Fibroblast of lung (primary cell): ENCODE data around the gene ADRB1. TPM values are rescaled to one million over a fixed set of nuclear protein-coding genes. Genes with fewer than 3 reads are reported as not detected.

Source experiments
- DNase-seq, 2 donors: peaks; one replicate each; pipeline versions ENCODE4 v3.0.0 to v3.0.0-alpha.2; 2010; ENCODE audit warnings: low read depth in 2 of 2
- H2AFZ ChIP-seq: 2 replicates; pipeline ENCODE4 v1.5.1; 2012; ENCODE audit warnings: low read length, control low read depth, inconsistent platforms
- H3K27ac ChIP-seq: 2 replicates; pipeline ENCODE4 v1.5.1; 2011; ENCODE audit warnings: low read length, control low read depth; ENCODE audit not compliant: insufficient read depth
- H3K27me3 ChIP-seq: 2 replicates; pipeline ENCODE4 v1.5.1; 2011; ENCODE audit warnings: mild to moderate bottlenecking, low read length; ENCODE audit not compliant: control insufficient read depth, insufficient read depth
- H3K36me3 ChIP-seq: 2 replicates; pipeline ENCODE4 v1.5.1; 2011; ENCODE audit warnings: low read length; ENCODE audit not compliant: control insufficient read depth, insufficient read depth
- H3K4me1 ChIP-seq: 2 replicates; pipeline ENCODE4 v1.5.1; 2011; ENCODE audit warnings: low read length; ENCODE audit not compliant: control insufficient read depth, insufficient read depth; ENCODE audit errors: extremely low read depth
- H3K4me2 ChIP-seq: 2 replicates; pipeline ENCODE4 v1.5.1; 2011; ENCODE audit warnings: low read length, control low read depth; ENCODE audit not compliant: insufficient read depth; ENCODE audit errors: extremely low read depth
- H3K4me3 ChIP-seq, 4 experiments: fragments of 200-600 bp in 1 of 4; sonication (generic) in 1 of 4; replicated peaks in 1 of 4; 2 replicates each; pipeline ENCODE4 v1.5.1; 2011 to 2016; ENCODE audit warnings: low read length in 4 of 4, low read depth in 3 of 4, mild to moderate bottlenecking in 3 of 4, control low read depth in 2 of 4, inconsistent platforms in 1 of 4, mixed read lengths in 1 of 4; ENCODE audit not compliant: insufficient read depth in 1 of 4; ENCODE audit errors: control extremely low read depth in 1 of 4
- H3K79me2 ChIP-seq: 2 replicates; pipeline ENCODE4 v1.5.1; 2012; ENCODE audit warnings: mild to moderate bottlenecking, low read length, inconsistent platforms; ENCODE audit not compliant: control insufficient read depth, insufficient read depth
- H3K9ac ChIP-seq: 2 replicates; pipeline ENCODE4 v1.5.1; 2011; ENCODE audit warnings: mild to moderate bottlenecking, low read length, control low read depth; ENCODE audit not compliant: insufficient read depth
- H3K9me3 ChIP-seq: 2 replicates; pipeline ENCODE4 v1.5.1; 2012; ENCODE audit warnings: low read depth, low read length; ENCODE audit not compliant: control insufficient read depth, insufficient read depth
- H4K20me1 ChIP-seq: 2 replicates; pipeline ENCODE4 v1.5.1; 2011; ENCODE audit warnings: low read length; ENCODE audit not compliant: control insufficient read depth, insufficient read depth; ENCODE audit errors: extremely low read depth
- CTCF ChIP-seq, 2 donors: IDR thresholded peaks in 1 of 2; conservative IDR thresholded peaks in 1 of 2; 1 replicate in 1 of 2; 2 replicates in 1 of 2; pipeline ENCODE4 v1.5.1; 2011 to 2012; ENCODE audit warnings: low read length in 2 of 2, control low read depth in 1 of 2, inconsistent platforms in 1 of 2, low read depth in 1 of 2, mild to moderate bottlenecking in 1 of 2
- EZH2 ChIP-seq: IDR thresholded peaks from 2 replicates; pipeline ENCODE4 v1.5.1; 2012; ENCODE audit warnings: low read length, control low read depth, mild to moderate bottlenecking; ENCODE audit errors: missing control alignments
- polyA plus RNA-seq, 2 donors: library from polyadenylated mRNA; depleted of rRNA in 1 of 2; stranded (reverse) in 1 of 2; unstranded in 1 of 2; fragments of >200 nt; gene quantifications; 2 replicates each; pipeline ENCODE4 v1.2.1, GENCODE V29; 2011 to 2012; ENCODE audit warnings: missing spikeins in 1 of 2
- total RNA-seq: library from RNA; depleted of rRNA; stranded (reverse); fragments of >200 nt; gene quantifications from 2 replicates; pipeline ENCODE4 v1.2.1, GENCODE V29; 2014

ADRB1 gene
- total and polyA plus RNA-seq, 2 donors (not counting 1 experiment from before 2014, with no cell fraction given): not detected

GRCh38 chr10:114044247-114045135, 825 bp downstream of the ADRB1 start:
- Histone ChIP-seq H3K27ac (no peak overlapping the region), H3K4me3 (no peak overlapping the region), H3K9ac (no peak overlapping the region), H2AFZ (no peak overlapping the region), H4K20me1 (no peaks in the 10 kb centered on the region), H3K4me1 (no peaks in the 10 kb centered on the region), H3K4me2 (no peak overlapping the region), H3K27me3 (peaks cover 31% of the 10 kb centered on the region), H3K9me3 (no peaks in the 10 kb centered on the region), H3K79me2 (no peaks in the 10 kb centered on the region), H3K36me3 (no peaks in the 10 kb centered on the region)
- TF ChIP-seq CTCF (conservative IDR thresholded peaks at IDR 0.05 in 1 of 2, IDR thresholded peaks at IDR 0.05 in 1 of 2; ENCODE audit: low read depth in 1 of 2, low read length in 2 of 2) (no peak), EZH2 (peak; percentile 96)
- no peak for DNase-seq

- no peak for DNase-seq
- H3K79me2 ChIP-seq: no peaks in the 10 kb centered on the region
- peaks cover 31% of the 10 kb centered on the region for H3K27me3 ChIP-seq
- H2AFZ ChIP-seq: no peak overlapping the region
- no peak overlapping the region for H3K4me3 ChIP-seq
- no peaks in the 10 kb centered on the region for H3K36me3 ChIP-seq
- peak overlapping the region; percentile 35 for H3K4me2 ChIP-seq
- H3K4me1 ChIP-seq: no peaks in the 10 kb centered on the region
- no peaks in the 10 kb centered on the region for H4K20me1 ChIP-seq
- no peak overlapping the region for H3K9ac ChIP-seq
- no peak for TF ChIP-seq CTCF (conservative IDR thresholded peaks at IDR 0.05 in 1 of 2, IDR thresholded peaks at IDR 0.05 in 1 of 2; ENCODE audit: low read depth in 1 of 2, low read length in 2 of 2)
- TF ChIP-seq EZH2: peak; percentile 54
- H3K27ac ChIP-seq: no peak overlapping the region
- no peaks in the 10 kb centered on the region for H3K9me3 ChIP-seq
Observed at GRCh38 chr10:114045136-114046086, 1.7 kb downstream of the ADRB1 start.

GRCh38 chr10:114046087-114046458, 2.4 kb downstream of the ADRB1 start:
- no peak for DNase-seq
- Histone ChIP-seq H3K4me3 (no peak overlapping the region), H3K4me2 (no peak overlapping the region), H3K9me3 (no peaks in the 10 kb centered on the region), H4K20me1 (no peaks in the 10 kb centered on the region), H2AFZ (no peak overlapping the region), H3K9ac (no peak overlapping the region), H3K27ac (no peak overlapping the region), H3K36me3 (no peaks in the 10 kb centered on the region), H3K79me2 (no peaks in the 10 kb centered on the region), H3K27me3 (peaks cover 31% of the 10 kb centered on the region), H3K4me1 (no peaks in the 10 kb centered on the region)
- no peak for TF ChIP-seq CTCF (conservative IDR thresholded peaks at IDR 0.05 in 1 of 2, IDR thresholded peaks at IDR 0.05 in 1 of 2; ENCODE audit: low read depth in 1 of 2, low read length in 2 of 2)
- TF ChIP-seq EZH2: no peak
